ENCODE measurements around the gene SLC36A4.

Gene SLC36A4

DNA sequence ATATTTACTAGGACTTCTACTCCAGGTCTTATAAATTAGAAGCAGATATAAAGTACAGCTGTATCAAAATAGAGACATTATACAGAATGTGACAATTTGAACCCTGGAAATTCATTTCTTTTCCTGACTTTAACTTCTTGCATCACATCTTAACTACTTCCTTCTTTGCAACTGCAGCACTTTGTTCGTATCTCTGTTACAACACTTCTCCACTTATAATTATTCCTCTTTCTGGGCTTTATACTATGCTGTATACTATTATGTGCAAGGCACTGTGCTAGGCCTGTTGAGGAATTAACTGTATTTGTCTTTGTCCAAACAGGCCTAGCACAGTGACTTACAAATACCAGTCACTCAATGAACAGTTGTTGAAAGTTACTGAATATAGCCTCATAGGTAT, 1.8 kb upstream of the SLC36A4 start:
- TF ChIP-seq, protein P1, sequence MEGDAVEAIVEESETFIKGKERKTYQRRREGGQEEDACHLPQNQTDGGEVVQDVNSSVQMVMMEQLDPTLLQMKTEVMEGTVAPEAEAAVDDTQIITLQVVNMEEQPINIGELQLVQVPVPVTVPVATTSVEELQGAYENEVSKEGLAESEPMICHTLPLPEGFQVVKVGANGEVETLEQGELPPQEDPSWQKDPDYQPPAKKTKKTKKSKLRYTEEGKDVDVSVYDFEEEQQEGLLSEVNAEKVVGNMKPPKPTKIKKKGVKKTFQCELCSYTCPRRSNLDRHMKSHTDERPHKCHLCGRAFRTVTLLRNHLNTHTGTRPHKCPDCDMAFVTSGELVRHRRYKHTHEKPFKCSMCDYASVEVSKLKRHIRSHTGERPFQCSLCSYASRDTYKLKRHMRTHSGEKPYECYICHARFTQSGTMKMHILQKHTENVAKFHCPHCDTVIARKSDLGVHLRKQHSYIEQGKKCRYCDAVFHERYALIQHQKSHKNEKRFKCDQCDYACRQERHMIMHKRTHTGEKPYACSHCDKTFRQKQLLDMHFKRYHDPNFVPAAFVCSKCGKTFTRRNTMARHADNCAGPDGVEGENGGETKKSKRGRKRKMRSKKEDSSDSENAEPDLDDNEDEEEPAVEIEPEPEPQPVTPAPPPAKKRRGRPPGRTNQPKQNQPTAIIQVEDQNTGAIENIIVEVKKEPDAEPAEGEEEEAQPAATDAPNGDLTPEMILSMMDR (IDR thresholded peaks at IDR 0.05; ENCODE audit: insufficient read depth, low read length, poor library complexity, severe bottlenecking): no peak
- no peak overlapping the region for H3K4me3 ChIP-seq (replicated peaks; ENCODE audit: low read depth, low read length)
- H3K36me3 ChIP-seq (ENCODE audit: control insufficient read depth, insufficient read depth, low read length): no peaks in the 10 kb centered on the region
- H3K27me3 ChIP-seq (replicated peaks; ENCODE audit: control insufficient read depth, insufficient read depth, low read length): no peaks in the 10 kb centered on the region
- no peak for DNase-seq (ENCODE audit: extremely low read depth, insufficient read length)

DNA sequence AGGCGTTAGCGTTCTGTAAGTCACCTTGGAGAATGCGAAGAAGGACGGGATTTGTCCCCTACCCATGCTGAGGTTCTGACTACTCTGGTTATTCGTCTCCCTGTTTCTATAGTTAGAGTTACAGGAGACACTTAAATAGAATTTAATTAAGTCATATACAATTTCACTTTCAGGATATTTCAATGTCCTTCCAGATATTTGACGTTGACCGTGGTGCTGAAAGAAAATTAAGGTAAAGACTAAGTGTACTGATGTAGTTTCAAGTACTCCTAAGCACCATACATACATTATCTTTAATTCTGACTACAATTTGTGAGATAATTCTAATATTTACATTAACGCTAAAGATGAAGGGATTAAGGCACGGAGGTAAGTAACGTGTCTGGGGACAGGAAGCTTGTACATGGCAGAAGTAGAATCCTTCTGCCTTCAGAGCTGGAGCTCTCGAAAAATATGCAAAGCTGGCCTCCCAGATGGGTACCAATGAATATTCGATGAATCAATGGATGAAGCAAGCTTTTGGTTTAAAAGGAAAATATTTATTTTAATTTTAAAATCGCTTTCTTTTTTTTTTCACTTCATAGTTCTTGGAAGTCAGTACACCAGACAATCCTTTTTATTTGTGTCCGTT, 539 bp upstream of the SLC36A4 start:
- H3K27me3 ChIP-seq (replicated peaks; ENCODE audit: control insufficient read depth, insufficient read depth, low read length): no peaks in the 10 kb centered on the region

DNA sequence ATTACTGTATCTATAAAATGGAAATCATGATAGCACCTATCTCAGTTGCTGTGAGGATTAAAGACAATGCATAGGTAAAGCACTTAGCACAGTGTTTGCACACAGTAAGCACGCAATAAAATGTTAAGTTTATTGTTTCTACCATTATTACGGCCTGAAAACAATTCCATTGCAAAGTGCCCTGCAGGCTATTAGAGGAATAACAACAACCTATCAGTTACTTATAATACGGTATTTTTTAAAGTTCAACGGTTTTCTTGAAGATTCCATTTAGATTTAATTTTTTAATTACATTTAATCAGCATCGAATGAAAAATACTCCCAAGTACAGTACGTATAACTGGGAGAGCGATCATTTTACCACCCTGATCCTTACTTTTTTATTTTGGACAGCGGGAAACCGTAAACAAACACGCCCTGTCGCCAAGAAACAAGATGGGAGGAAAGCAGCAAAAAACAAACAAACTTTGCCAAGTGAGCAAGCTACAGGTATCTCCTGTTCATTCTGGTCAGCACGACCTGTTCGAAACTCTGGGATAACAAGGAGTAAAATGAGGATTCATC, 893 bp downstream of the SLC36A4 start:
- Histone ChIP-seq H3K27me3 (replicated peaks; ENCODE audit: control insufficient read depth, insufficient read depth, low read length) (no peaks in the 10 kb centered on the region), H3K4me3 (replicated peaks; ENCODE audit: low read depth, low read length) (peak overlapping the region; percentile 90), H3K36me3 (ENCODE audit: control insufficient read depth, insufficient read depth, low read length) (no peaks in the 10 kb centered on the region)
- TF ChIP-seq, protein P1 (IDR thresholded peaks at IDR 0.05; ENCODE audit: insufficient read depth, low read length, poor library complexity, severe bottlenecking): peak; percentile 15
- no peak for DNase-seq (ENCODE audit: extremely low read depth, insufficient read length)

More for the DNA sequence above, 539 bp upstream of the SLC36A4 start:
- Histone ChIP-seq H3K36me3 (ENCODE audit: control insufficient read depth, insufficient read depth, low read length) (no peaks in the 10 kb centered on the region), H3K4me3 (replicated peaks; ENCODE audit: low read depth, low read length) (peak overlapping the region; percentile 90)
- no peak for DNase-seq (ENCODE audit: extremely low read depth, insufficient read length)
- TF ChIP-seq, protein P1 (IDR thresholded peaks at IDR 0.05; ENCODE audit: insufficient read depth, low read length, poor library complexity, severe bottlenecking): no peak

DNA sequence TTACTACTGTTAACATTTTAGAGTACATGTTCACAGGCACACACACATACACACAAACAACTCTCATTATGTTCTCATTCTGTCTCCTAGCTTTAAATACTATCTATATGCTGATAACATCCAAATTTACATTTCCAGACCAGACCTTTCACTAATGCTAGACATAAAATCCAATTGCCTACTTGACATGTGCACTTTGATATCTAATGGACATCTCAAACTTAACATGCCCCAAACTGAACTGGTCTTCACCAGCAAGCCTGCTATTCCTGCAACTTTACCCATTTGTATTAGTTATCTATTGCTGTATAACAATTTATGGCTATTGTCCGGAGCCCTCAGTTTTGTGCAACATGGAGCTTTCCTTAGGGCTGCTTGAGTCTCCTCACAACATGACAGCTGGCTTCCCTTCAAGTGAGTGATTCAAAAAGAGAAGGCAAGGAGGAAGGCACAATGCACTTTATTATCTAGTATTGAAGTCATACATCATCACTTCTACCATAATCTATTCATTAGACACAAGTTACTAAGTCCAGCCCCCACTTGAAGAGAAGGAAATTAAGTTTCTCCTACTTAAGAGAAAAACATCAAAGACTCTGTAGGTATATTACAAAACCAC, 3.0 kb downstream of the SLC36A4 start:
- Histone ChIP-seq H3K4me3 (replicated peaks; ENCODE audit: low read depth, low read length) (no peak overlapping the region), H3K36me3 (ENCODE audit: control insufficient read depth, insufficient read depth, low read length) (no peaks in the 10 kb centered on the region), H3K27me3 (replicated peaks; ENCODE audit: control insufficient read depth, insufficient read depth, low read length) (no peaks in the 10 kb centered on the region)
- TF ChIP-seq, protein P1 (IDR thresholded peaks at IDR 0.05; ENCODE audit: insufficient read depth, low read length, poor library complexity, severe bottlenecking): no peak
- DNase-seq (ENCODE audit: extremely low read depth, insufficient read length): no peak

DNA sequence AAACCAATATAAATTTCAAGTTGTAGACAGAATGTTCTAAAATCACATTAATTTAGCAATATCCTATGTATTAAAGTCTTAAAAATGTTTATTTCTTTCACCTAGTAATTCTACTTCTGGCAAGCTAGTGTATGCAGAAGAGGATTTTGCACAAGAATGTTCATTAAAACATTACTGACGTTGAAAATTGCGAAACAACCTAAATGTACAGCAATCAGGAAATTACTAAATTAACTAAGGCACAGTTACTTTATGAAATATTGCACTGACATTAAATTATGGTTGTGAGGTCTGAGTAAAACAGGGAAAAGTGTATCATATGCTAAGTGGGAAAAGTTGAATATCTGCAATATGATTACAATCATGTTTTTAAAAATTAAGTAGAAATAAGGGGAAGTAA, 4.1 kb downstream of the SLC36A4 start:
- no peaks in the 10 kb centered on the region for H3K36me3 ChIP-seq (ENCODE audit: control insufficient read depth, insufficient read depth, low read length)
- H3K27me3 ChIP-seq (replicated peaks; ENCODE audit: control insufficient read depth, insufficient read depth, low read length): no peaks in the 10 kb centered on the region
- TF ChIP-seq, protein P1 (IDR thresholded peaks at IDR 0.05; ENCODE audit: insufficient read depth, low read length, poor library complexity, severe bottlenecking): no peak
- no peak overlapping the region for H3K4me3 ChIP-seq (replicated peaks; ENCODE audit: low read depth, low read length)
- no peak for DNase-seq (ENCODE audit: extremely low read depth, insufficient read length)

Measured in GM06990 (cell line).